WTC11 (cell line): ENCODE data around the gene CTDSPL.

Experiments
- SMAD4 ChIP-seq: sonication (generic); formaldehyde crosslinking; IDR thresholded peaks from 2 replicates; pipeline ENCODE4 v1.8.0; 2022; ENCODE audit warnings: mild to moderate bottlenecking, missing genetic modification reagents
- SP1 ChIP-seq: sonication (generic); formaldehyde crosslinking; conservative IDR thresholded peaks from 2 replicates; pipeline ENCODE4 v1.8.1; 2022; ENCODE audit warnings: missing genetic modification reagents
- TCF7 ChIP-seq: sonication (generic); formaldehyde crosslinking; IDR thresholded peaks from 2 replicates; pipeline ENCODE4 v1.8.0; 2022; ENCODE audit warnings: mild to moderate bottlenecking, low read depth, missing genetic modification reagents, moderate library complexity
- ZNF396 ChIP-seq: fragments of 250-450 bp; sonication (Bioruptor Pico); IDR thresholded peaks from 2 replicates; pipeline ENCODE4 v1.8.0; 2021; ENCODE audit warnings: mild to moderate bottlenecking, moderate library complexity, borderline replicate concordance
- TF ChIP-seq, protein P1 (sequence below): fragments of 200-600 bp; IDR thresholded peaks from 2 replicates; pipeline ENCODE4 v1.8.0; 2022; ENCODE audit warnings: antibody characterized with exemption
- TF ChIP-seq, protein P2 (sequence below): sonication (generic); formaldehyde crosslinking; IDR thresholded peaks from 2 replicates; pipeline ENCODE4 v1.8.0; 2023; ENCODE audit warnings: missing genetic modification reagents, mild to moderate bottlenecking, borderline replicate concordance
- TF ChIP-seq, protein P3 (sequence below): sonication (generic); formaldehyde crosslinking; IDR thresholded peaks from 2 replicates; pipeline ENCODE4 v1.8.0; 2023; ENCODE audit warnings: mild to moderate bottlenecking, missing genetic modification reagents
- TF ChIP-seq, protein P4 (sequence below): sonication (generic); formaldehyde crosslinking; IDR thresholded peaks from 2 replicates; pipeline ENCODE4 v1.8.1; 2022; ENCODE audit warnings: mild to moderate bottlenecking, moderate library complexity, missing genetic modification reagents
- TF ChIP-seq, protein P5 (sequence below): sonication (generic); formaldehyde crosslinking; IDR thresholded peaks from 2 replicates; pipeline ENCODE4 v1.8.0; 2022; ENCODE audit warnings: mild to moderate bottlenecking, missing genetic modification reagents
- TF ChIP-seq, protein P6 (sequence below): sonication (generic); formaldehyde crosslinking; IDR thresholded peaks from 2 replicates; pipeline ENCODE4 v1.8.0; 2022; ENCODE audit warnings: mild to moderate bottlenecking, missing genetic modification reagents
- TF ChIP-seq, protein P7 (sequence below): sonication (generic); formaldehyde crosslinking; IDR thresholded peaks from 2 replicates; pipeline ENCODE4 v1.8.1; 2022; ENCODE audit warnings: mild to moderate bottlenecking, missing genetic modification reagents, moderate library complexity, borderline replicate concordance
- TF ChIP-seq, protein P8 (sequence below): sonication (generic); formaldehyde crosslinking; IDR thresholded peaks from 2 replicates; pipeline ENCODE4 v1.8.1; 2023; ENCODE audit warnings: mild to moderate bottlenecking, missing genetic modification reagents
- TF ChIP-seq, protein P9 (sequence below): sonication (generic); formaldehyde crosslinking; conservative IDR thresholded peaks from 2 replicates; pipeline ENCODE4 v1.8.1; 2023; ENCODE audit warnings: mild to moderate bottlenecking, low read depth, missing genetic modification reagents, moderate library complexity

DNA sequence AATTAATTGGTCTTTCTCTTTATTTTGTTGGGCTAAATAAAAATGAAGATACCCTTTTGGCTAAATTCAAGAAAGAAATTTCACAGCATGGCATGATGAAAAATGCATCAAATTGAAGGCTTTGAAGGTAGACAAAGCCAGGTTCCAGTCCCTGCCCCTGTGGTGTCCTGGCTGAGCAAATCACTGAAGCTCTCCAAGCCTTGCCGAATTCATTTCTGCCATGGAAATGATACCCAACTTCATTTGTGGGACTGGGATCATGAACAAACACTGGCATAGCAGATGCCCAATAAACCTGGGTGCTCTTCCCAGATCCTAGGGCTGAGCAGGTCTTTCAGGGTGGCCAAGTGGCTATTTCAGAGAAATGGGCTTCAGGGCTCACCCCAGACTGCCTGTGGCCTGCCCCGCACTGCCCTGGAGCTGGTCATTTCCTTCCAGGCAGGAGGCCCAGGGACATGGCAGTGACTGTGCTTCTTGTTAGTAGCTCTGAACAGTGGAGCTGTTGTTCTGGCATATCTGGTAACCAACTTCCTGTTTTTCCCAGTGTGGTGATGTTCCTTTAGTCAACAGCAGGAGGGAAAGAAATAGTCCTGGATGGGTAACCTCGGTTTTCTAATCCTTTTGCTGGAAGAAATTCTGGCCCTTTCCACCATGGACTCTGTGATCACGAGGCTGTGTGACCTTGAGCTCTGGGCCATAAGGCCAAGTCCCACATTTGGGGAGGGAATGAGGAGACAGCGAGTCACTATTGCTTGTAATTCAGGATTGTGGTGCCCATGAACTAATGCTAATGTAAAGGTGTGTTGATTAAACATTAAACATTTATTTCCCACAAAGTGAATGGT is 47.6 kb downstream of the CTDSPL start:
- TF ChIP-seq, protein P1, sequence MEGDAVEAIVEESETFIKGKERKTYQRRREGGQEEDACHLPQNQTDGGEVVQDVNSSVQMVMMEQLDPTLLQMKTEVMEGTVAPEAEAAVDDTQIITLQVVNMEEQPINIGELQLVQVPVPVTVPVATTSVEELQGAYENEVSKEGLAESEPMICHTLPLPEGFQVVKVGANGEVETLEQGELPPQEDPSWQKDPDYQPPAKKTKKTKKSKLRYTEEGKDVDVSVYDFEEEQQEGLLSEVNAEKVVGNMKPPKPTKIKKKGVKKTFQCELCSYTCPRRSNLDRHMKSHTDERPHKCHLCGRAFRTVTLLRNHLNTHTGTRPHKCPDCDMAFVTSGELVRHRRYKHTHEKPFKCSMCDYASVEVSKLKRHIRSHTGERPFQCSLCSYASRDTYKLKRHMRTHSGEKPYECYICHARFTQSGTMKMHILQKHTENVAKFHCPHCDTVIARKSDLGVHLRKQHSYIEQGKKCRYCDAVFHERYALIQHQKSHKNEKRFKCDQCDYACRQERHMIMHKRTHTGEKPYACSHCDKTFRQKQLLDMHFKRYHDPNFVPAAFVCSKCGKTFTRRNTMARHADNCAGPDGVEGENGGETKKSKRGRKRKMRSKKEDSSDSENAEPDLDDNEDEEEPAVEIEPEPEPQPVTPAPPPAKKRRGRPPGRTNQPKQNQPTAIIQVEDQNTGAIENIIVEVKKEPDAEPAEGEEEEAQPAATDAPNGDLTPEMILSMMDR, result no peak
- TF ChIP-seq, protein P2, sequence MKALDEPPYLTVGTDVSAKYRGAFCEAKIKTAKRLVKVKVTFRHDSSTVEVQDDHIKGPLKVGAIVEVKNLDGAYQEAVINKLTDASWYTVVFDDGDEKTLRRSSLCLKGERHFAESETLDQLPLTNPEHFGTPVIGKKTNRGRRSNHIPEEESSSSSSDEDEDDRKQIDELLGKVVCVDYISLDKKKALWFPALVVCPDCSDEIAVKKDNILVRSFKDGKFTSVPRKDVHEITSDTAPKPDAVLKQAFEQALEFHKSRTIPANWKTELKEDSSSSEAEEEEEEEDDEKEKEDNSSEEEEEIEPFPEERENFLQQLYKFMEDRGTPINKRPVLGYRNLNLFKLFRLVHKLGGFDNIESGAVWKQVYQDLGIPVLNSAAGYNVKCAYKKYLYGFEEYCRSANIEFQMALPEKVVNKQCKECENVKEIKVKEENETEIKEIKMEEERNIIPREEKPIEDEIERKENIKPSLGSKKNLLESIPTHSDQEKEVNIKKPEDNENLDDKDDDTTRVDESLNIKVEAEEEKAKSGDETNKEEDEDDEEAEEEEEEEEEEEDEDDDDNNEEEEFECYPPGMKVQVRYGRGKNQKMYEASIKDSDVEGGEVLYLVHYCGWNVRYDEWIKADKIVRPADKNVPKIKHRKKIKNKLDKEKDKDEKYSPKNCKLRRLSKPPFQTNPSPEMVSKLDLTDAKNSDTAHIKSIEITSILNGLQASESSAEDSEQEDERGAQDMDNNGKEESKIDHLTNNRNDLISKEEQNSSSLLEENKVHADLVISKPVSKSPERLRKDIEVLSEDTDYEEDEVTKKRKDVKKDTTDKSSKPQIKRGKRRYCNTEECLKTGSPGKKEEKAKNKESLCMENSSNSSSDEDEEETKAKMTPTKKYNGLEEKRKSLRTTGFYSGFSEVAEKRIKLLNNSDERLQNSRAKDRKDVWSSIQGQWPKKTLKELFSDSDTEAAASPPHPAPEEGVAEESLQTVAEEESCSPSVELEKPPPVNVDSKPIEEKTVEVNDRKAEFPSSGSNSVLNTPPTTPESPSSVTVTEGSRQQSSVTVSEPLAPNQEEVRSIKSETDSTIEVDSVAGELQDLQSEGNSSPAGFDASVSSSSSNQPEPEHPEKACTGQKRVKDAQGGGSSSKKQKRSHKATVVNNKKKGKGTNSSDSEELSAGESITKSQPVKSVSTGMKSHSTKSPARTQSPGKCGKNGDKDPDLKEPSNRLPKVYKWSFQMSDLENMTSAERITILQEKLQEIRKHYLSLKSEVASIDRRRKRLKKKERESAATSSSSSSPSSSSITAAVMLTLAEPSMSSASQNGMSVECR (CRISPR knock-in tag), result no peak
- TF ChIP-seq SMAD4 (no peak), SP1 (CRISPR knock-in tag) (no peak), TCF7 (no peak), ZNF396 (CRISPR knock-in tag) (no peak)
- TF ChIP-seq, protein P3, sequence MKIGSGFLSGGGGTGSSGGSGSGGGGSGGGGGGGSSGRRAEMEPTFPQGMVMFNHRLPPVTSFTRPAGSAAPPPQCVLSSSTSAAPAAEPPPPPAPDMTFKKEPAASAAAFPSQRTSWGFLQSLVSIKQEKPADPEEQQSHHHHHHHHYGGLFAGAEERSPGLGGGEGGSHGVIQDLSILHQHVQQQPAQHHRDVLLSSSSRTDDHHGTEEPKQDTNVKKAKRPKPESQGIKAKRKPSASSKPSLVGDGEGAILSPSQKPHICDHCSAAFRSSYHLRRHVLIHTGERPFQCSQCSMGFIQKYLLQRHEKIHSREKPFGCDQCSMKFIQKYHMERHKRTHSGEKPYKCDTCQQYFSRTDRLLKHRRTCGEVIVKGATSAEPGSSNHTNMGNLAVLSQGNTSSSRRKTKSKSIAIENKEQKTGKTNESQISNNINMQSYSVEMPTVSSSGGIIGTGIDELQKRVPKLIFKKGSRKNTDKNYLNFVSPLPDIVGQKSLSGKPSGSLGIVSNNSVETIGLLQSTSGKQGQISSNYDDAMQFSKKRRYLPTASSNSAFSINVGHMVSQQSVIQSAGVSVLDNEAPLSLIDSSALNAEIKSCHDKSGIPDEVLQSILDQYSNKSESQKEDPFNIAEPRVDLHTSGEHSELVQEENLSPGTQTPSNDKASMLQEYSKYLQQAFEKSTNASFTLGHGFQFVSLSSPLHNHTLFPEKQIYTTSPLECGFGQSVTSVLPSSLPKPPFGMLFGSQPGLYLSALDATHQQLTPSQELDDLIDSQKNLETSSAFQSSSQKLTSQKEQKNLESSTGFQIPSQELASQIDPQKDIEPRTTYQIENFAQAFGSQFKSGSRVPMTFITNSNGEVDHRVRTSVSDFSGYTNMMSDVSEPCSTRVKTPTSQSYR, result no peak
- TF ChIP-seq, protein P4, sequence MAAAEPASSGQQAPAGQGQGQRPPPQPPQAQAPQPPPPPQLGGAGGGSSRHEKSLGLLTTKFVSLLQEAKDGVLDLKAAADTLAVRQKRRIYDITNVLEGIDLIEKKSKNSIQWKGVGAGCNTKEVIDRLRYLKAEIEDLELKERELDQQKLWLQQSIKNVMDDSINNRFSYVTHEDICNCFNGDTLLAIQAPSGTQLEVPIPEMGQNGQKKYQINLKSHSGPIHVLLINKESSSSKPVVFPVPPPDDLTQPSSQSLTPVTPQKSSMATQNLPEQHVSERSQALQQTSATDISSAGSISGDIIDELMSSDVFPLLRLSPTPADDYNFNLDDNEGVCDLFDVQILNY, result no peak
- TF ChIP-seq, protein P5, sequence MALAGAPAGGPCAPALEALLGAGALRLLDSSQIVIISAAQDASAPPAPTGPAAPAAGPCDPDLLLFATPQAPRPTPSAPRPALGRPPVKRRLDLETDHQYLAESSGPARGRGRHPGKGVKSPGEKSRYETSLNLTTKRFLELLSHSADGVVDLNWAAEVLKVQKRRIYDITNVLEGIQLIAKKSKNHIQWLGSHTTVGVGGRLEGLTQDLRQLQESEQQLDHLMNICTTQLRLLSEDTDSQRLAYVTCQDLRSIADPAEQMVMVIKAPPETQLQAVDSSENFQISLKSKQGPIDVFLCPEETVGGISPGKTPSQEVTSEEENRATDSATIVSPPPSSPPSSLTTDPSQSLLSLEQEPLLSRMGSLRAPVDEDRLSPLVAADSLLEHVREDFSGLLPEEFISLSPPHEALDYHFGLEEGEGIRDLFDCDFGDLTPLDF, result no peak
- TF ChIP-seq, protein P6, sequence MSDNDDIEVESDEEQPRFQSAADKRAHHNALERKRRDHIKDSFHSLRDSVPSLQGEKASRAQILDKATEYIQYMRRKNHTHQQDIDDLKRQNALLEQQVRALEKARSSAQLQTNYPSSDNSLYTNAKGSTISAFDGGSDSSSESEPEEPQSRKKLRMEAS (CRISPR knock-in tag), result no peak
- TF ChIP-seq, protein P7, sequence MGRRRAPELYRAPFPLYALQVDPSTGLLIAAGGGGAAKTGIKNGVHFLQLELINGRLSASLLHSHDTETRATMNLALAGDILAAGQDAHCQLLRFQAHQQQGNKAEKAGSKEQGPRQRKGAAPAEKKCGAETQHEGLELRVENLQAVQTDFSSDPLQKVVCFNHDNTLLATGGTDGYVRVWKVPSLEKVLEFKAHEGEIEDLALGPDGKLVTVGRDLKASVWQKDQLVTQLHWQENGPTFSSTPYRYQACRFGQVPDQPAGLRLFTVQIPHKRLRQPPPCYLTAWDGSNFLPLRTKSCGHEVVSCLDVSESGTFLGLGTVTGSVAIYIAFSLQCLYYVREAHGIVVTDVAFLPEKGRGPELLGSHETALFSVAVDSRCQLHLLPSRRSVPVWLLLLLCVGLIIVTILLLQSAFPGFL (CRISPR knock-in tag), result no peak
- TF ChIP-seq, protein P8, sequence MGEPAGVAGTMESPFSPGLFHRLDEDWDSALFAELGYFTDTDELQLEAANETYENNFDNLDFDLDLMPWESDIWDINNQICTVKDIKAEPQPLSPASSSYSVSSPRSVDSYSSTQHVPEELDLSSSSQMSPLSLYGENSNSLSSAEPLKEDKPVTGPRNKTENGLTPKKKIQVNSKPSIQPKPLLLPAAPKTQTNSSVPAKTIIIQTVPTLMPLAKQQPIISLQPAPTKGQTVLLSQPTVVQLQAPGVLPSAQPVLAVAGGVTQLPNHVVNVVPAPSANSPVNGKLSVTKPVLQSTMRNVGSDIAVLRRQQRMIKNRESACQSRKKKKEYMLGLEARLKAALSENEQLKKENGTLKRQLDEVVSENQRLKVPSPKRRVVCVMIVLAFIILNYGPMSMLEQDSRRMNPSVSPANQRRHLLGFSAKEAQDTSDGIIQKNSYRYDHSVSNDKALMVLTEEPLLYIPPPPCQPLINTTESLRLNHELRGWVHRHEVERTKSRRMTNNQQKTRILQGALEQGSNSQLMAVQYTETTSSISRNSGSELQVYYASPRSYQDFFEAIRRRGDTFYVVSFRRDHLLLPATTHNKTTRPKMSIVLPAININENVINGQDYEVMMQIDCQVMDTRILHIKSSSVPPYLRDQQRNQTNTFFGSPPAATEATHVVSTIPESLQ (CRISPR knock-in tag), result no peak
- TF ChIP-seq, protein P9, sequence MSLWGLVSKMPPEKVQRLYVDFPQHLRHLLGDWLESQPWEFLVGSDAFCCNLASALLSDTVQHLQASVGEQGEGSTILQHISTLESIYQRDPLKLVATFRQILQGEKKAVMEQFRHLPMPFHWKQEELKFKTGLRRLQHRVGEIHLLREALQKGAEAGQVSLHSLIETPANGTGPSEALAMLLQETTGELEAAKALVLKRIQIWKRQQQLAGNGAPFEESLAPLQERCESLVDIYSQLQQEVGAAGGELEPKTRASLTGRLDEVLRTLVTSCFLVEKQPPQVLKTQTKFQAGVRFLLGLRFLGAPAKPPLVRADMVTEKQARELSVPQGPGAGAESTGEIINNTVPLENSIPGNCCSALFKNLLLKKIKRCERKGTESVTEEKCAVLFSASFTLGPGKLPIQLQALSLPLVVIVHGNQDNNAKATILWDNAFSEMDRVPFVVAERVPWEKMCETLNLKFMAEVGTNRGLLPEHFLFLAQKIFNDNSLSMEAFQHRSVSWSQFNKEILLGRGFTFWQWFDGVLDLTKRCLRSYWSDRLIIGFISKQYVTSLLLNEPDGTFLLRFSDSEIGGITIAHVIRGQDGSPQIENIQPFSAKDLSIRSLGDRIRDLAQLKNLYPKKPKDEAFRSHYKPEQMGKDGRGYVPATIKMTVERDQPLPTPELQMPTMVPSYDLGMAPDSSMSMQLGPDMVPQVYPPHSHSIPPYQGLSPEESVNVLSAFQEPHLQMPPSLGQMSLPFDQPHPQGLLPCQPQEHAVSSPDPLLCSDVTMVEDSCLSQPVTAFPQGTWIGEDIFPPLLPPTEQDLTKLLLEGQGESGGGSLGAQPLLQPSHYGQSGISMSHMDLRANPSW (CRISPR knock-in tag), result no peak
